Cardiac muscle cell (in vitro differentiated cells and primary cell): ENCODE results near the gene OSTM1. TPM values are rescaled to one million over a fixed set of nuclear protein-coding genes. Genes with fewer than 3 reads are reported as not detected.

Source experiments
- DNase-seq, 2 donors: peaks; one replicate each; pipeline versions ENCODE4 v3.0.0 to v3.0.0-alpha.2; 2010 to 2017; ENCODE audit warnings: low read depth in 1 of 2, low spot score in 1 of 2
- H3K27ac ChIP-seq: fragments of 200-600 bp; sonication (generic); 2 replicates; pipeline ENCODE4 v1.5.1; 2016
- H3K27me3 ChIP-seq: fragments of 200-600 bp; sonication (generic); 2 replicates; pipeline ENCODE4 v1.6.0; 2016; ENCODE audit warnings: control low read depth
- H3K36me3 ChIP-seq: fragments of 200-600 bp; sonication (generic); 2 replicates; pipeline ENCODE4 v1.5.1; 2016; ENCODE audit warnings: control low read depth
- H3K4me1 ChIP-seq: fragments of 200-600 bp; sonication (generic); 2 replicates; pipeline ENCODE4 v1.8.1; 2017; ENCODE audit warnings: low read depth, mild to moderate bottlenecking, mixed run types
- H3K4me3 ChIP-seq: fragments of 200-600 bp; sonication (generic); 2 replicates; pipeline ENCODE4 v1.5.1; 2016; ENCODE audit warnings: mild to moderate bottlenecking
- H3K9me3 ChIP-seq: fragments of 200-600 bp; sonication (generic); 2 replicates; pipeline ENCODE4 v1.5.1; 2017; ENCODE audit warnings: low read depth, mild to moderate bottlenecking, control low read depth
- polyA plus RNA-seq: library from polyadenylated mRNA; unstranded; fragments of >200 nt; fragmentation: Nextera tagmentation; extraction: Ambion mirVana; gene quantifications from 2 replicates; pipeline ENCODE4 v1.2.1, GENCODE V29; 2016
- total RNA-seq: library from RNA; depleted of rRNA; stranded (reverse); fragments of >200 nt; gene quantifications from 2 replicates; pipeline ENCODE4 v1.2.3, GENCODE V29; 2016
- TF ChIP-seq, protein P1 (sequence below): IDR thresholded peaks from 2 replicates; pipeline ENCODE4 v1.5.1; 2012; ENCODE audit warnings: low read depth, mild to moderate bottlenecking, low read length

OSTM1 gene
- total and polyA plus RNA-seq, 2 experiments from 2014 or later: 18.1 to 61.7 TPM

GRCh38 chr6:108106694-108107093 is 32.2 kb upstream of the OSTM1 start:
- no peaks in the 10 kb centered on the region for H3K9me3 ChIP-seq
- H3K36me3 ChIP-seq: no peaks in the 10 kb centered on the region
- no peak overlapping the region for H3K27ac ChIP-seq
- no peaks in the 10 kb centered on the region for H3K4me1 ChIP-seq
- H3K4me3 ChIP-seq: no peak overlapping the region
- peaks cover 29% of the 10 kb centered on the region for H3K27me3 ChIP-seq
- DNase-seq: no peak
- TF ChIP-seq, protein P1, sequence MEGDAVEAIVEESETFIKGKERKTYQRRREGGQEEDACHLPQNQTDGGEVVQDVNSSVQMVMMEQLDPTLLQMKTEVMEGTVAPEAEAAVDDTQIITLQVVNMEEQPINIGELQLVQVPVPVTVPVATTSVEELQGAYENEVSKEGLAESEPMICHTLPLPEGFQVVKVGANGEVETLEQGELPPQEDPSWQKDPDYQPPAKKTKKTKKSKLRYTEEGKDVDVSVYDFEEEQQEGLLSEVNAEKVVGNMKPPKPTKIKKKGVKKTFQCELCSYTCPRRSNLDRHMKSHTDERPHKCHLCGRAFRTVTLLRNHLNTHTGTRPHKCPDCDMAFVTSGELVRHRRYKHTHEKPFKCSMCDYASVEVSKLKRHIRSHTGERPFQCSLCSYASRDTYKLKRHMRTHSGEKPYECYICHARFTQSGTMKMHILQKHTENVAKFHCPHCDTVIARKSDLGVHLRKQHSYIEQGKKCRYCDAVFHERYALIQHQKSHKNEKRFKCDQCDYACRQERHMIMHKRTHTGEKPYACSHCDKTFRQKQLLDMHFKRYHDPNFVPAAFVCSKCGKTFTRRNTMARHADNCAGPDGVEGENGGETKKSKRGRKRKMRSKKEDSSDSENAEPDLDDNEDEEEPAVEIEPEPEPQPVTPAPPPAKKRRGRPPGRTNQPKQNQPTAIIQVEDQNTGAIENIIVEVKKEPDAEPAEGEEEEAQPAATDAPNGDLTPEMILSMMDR: no peak

DNA sequence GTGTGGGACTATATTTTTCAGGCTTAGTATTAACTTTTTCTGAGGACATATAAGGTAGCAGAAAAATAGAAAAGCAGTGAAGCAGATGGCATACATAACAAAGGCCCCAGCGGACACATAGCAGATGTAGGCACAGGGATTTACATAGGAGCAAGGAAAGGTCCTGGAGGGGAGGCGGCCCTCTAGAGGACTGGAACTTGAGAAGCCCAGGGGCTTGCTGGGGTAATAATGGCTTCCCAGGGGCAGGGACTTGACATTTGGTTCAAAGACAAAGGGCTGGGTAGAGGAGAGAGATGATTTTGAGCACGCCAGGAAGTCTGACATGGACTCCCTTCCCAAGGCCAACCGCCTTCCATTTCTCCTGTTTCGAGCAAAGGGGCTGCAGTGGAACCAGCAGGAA is 31.7 kb upstream of the OSTM1 start:
- DNase-seq: no peak
- Histone ChIP-seq H3K36me3 (no peaks in the 10 kb centered on the region), H3K9me3 (no peaks in the 10 kb centered on the region), H3K4me1 (no peaks in the 10 kb centered on the region), H3K4me3 (no peak overlapping the region), H3K27me3 (peaks cover 25% of the 10 kb centered on the region), H3K27ac (no peak overlapping the region)
- TF ChIP-seq, protein P1: no peak

DNA sequence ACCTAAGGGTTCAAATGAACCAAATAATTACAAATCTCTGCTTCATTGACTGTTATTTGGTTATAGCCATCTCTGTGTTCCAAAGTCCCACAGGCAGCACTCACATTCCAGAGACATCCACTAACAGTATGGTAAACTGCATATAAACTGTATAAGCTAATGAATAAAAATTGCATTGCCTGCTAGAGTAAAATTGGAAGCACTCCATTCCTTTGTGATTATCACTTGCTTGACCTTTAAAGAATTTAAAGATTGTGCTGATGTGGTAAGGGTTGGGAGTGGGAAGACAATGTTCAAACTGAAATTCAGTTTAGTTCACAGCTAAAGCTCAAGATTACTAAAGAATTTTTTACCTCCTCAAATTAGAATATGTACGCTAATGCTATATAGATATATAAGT is 31.0 kb upstream of the OSTM1 start:
- TF ChIP-seq, protein P1: no peak
- no peaks in the 10 kb centered on the region for H3K9me3 ChIP-seq
- no peak overlapping the region for H3K27ac ChIP-seq
- H3K36me3 ChIP-seq: no peaks in the 10 kb centered on the region
- peak in 1 of 2 donors; percentile 36 for DNase-seq
- H3K4me1 ChIP-seq: no peaks in the 10 kb centered on the region
- H3K4me3 ChIP-seq: no peak overlapping the region
- peaks cover 24% of the 10 kb centered on the region for H3K27me3 ChIP-seq

GRCh38 chr6:108102965-108103364 is 28.4 kb upstream of the OSTM1 start:
- no peaks in the 10 kb centered on the region for H3K36me3 ChIP-seq
- peaks cover 15% of the 10 kb centered on the region for H3K27me3 ChIP-seq
- TF ChIP-seq, protein P1: no peak
- DNase-seq: no peak
- H3K4me1 ChIP-seq: no peaks in the 10 kb centered on the region
- H3K27ac ChIP-seq: no peak overlapping the region
- H3K9me3 ChIP-seq: no peaks in the 10 kb centered on the region
- no peak overlapping the region for H3K4me3 ChIP-seq

- Histone ChIP-seq H3K4me1 (no peaks in the 10 kb centered on the region), H3K36me3 (no peaks in the 10 kb centered on the region), H3K4me3 (no peak overlapping the region), H3K27ac (no peak overlapping the region), H3K27me3 (peaks cover 15% of the 10 kb centered on the region), H3K9me3 (no peaks in the 10 kb centered on the region)
- DNase-seq: no peak
- TF ChIP-seq, protein P1: no peak
Observed at GRCh38 chr6:108100003-108100402, 25.5 kb upstream of the OSTM1 start.

DNA sequence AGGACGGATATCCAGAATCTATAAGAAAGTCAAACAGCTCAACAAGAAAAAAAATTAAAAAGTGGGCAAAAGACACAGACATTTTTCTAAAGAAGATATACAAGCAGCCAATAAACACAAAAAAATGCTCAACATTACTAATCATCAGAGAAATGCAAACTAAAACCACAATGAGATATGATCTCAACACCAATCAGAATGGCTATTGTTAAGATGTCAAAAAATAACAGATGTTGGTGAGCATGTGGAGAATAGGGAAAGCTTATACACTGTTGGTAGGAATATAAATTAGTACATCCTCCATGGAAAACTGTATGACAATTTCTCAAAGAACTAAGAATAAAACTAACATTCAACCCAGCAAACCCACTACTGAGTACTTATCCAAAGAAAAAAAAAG is 23.3 kb upstream of the OSTM1 start:
- Histone ChIP-seq H3K4me3 (no peak overlapping the region), H3K27ac (no peak overlapping the region), H3K27me3 (peaks cover 15% of the 10 kb centered on the region), H3K36me3 (no peaks in the 10 kb centered on the region), H3K9me3 (no peaks in the 10 kb centered on the region), H3K4me1 (no peaks in the 10 kb centered on the region)
- peak in 1 of 2 donors; percentile 19 for DNase-seq
- TF ChIP-seq, protein P1: no peak
